DMS 273 treated with DMSO at 0.1 percent for 48 hours (cell line): ENCODE data around the gene RNF26.

Experiments used
- DNase-seq: peaks from one replicate; lab custom pipeline; 2025; lab: John Stamatoyannopoulos, UW

RNF26 gene

DNA sequence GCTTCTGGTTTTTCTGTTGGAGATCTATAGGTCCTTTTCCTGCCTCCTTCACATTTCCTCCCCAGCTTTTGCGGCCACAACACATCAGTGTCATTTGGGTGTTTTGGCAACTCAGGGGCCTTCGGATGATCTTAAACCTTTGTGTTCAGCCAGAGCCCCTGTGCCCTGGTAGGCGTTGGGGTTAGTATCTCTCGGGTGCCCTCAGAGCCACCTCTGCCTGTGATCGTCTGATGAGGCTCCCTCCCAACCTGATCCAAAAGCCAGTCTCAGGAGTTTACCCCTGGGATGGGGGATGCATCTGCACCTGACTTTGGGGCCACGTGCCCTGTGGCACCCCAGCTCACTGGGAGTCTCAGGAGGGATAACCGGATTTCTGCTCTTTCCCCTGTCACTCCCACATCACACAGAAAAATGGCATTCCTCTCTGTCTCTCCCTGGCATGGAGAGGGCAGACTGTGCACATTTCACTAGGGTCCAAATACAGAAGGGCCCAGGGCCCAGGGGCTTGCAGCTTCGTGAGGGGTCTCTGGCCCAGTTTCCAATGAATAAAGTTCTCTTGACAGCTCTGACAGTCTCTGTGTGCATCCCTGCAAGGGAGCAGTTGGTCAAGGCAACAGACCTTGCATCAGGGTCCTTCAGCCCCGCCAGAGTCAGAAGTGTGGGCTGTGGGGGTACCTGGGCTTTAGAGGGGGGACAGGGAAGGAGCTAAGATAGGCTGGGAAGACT lies 2.6 kb downstream of the RNF26 start:
- no peak for DNase-seq

DNA sequence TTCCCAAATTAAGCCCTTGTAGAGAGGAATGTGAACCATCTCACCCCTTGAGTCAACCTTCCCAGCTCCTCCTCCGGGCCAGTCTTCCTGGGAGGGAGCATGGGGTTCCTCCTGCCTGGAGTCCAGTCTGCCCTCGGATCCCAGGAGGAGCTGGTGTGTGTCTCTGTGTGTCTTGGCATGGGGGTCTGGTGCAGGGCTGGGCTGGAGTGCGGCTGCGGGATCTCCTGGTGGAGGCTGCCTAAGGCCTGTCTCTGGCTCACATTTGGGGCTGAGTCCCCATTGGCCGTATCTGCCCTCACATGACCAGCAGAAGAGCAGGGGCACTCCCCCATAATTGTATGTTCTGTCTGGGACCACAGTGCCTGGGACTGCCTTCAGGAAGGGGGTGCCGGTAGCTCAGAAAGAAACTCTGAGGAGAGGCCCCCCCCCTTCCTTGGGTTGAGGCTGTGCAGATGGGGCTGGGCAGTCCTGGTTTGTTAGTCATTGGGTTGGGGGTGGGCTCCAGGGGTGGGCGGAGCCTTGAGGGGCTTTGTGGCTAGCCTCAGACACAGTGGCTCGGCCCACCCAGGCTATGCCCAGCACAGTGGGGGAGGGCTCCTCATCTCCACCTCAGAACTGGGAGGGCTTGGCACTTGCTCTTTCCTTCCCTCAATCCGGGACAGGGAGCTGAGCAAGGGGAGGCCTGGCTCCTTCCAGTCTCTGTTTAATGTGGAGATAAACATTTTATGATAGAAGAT lies 3.4 kb downstream of the RNF26 start:
- DNase-seq, result no peak

DNA sequence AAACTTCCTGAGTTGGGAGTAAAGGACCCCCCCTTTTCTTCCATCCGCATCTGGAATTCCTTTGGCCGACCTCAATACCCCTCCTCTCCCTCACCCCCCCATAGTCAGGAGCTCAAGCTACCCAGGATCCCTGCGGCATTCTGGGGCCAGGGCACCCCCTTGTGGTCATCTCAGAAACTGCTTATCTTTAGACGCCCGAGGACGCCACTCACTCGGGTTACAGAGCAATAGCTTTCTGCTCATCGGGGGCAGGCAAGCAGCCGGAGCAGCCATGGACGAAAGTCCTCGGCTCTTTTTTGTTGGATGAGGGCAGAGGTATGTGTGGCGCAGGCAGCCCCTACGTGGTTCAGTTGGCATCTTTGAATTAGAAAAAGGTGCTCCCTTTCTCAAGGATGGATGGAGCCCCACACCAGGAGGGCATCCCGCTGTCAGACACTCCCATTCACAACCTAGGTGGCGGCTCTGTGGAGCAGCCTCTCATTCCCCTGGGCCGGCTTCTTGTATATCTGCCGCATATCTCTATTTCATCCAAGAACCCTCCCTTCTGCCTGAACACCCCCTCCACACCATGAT lies 4.1 kb downstream of the RNF26 start:
- DNase-seq, result peak; percentile 21

DNA sequence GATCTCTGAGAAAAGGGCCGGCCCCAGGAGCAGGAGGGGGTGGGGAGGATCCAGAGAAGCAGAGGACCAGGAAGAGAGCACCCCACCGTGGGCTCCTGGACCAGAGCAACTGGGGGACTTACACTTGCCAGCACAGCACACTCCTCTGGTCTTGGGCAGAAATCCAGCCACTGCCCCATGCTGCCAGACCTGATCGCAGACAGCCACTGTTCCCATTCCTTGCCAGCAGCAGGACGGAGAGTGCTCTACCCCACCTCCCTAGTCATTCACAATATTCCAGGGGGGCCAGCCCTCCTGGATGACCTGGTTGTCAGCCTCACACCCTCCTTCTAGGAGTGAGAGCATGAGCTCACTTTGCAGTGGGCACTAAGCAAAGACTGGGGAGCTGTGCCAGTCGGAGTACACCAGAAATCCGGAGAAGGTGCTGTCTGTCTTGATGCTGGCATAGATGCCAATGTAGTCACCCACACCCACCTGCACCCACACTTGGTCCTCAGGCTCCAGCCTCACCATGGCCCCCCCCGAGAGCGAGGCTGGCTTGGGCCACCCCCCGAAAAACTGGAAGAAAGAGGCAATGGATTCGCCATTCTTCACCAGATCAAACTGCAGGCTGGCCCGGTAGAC lies 4.8 kb downstream of the RNF26 start:
- no peak for DNase-seq

DNA sequence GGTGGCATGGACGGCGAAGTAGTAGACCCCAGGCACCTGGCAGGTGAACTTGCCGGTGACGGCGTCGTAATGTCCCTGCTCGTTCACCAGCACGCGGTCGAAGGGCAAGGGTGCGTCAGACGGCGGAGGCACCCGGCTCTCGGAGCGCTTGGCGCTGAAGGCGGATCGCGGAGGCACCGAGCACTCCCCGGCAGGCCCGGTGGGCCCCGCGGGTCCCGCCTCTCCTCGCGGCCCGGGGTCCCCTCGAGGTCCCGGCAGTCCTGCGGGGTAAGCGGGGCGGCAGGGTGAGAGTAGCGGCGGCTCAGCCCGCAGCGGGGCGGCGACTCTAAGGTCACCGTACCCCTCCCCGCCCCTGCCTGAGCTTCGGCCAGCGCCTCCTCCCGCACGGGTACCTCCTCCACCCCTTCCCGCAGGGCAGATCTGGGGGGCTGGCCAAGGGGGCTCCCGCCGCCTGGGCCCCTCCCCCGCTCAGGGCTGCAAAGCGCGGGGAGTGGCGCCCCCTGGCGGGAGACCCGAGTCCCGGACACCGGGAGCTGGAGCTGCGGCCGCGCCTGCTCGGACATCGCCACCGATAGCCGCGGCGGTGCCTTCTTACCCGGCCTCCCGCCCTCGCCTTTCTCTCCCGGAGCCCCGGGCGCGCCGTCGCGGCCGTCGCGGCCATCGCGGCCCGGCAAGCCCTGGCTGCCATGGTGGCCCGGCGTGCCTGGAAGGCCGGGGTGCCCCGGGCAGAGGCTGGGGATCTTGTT lies 5.4 kb downstream of the RNF26 start:
- no peak for DNase-seq

DNA sequence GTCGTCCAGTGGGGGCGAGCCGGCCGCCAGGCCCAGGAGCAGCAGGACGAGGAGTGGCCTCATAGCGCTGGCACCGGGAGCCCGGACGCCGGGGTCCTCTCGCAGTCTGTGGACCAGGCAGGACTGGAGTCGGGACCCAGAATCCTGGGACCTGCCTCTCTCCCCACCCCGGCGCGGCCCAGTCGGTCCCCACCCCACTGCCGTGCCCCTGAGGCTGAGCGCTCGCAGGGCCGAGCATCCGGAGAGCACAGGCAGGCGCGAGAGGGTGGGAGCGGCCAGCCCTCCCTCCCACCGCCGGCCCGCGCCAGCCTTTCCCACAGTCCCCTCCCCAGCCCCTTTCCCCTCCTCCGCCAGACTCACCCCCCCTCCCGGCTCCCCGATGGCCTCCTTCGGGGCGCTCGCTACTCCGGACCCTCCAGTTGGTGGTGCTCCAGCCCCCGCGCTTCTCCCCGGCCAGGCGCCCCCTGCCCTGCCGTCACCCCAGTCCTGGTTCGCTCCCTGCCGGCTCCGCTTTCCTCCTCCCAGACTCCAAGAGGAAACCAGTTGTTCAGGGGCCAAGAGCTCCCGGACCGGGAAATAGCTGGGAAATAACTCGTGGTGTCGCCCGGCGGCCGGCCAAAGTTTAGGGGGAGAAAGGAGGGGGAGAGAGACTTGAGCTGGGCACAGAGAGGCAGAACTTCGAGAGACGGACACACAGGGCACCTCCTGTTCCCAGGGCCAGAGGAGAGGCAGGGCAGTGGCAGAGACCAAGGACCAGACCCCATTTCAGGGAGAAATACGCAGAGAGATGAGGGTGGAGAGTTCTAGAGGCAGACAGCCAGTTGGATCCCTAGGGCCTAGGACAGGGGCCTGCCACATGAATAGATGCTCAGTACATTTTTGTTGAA lies 6.3 kb downstream of the RNF26 start, which contains the start of gene C1QTNF5:
Gene C1QTNF5, minus strand, starts transcription at position 549 of the 887 bp plus-strand sequence. Its CDS starts 486 bp downstream, at position 63.
- no peak for DNase-seq

DNA sequence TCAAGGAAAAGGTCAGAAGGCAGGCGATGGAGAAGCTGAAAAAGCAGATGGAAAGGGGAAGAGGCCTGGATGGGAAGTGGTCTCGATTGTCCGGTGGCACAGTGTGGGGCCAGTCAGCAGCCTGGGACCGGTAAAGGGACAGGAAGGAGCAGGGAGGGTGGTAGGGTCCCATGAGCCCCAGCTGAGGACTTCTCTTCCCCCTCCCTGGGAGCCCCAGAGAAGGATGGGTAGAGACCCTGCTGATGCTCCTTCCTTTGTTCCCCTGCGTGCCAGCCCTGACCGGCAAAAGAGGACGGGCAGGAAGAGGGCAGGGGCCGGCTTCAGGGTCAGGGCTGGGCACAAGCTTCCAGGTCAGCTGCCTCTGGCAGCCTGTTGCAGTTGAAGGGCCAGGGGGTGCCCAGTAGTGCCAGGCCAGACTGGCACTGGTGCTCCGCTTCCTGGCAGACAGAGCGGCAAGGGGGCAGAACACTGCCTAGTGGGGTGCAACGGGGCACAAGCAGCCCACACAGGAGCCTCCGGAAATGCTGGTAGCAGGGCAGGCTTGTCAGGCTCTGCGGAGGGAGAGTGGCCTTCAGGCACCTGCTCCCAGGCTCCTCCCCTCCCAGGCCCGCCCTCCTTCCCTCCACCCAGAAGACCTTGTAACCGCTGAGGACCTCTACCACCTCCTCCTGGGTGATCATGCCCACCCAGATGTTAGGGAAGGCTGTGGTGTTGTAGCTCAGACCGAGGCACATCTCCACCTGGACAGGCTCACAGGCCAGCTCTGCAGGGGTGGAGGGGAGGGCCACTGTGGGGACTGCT lies 7.1 kb downstream of the RNF26 start:
- DNase-seq, result no peak

DNA sequence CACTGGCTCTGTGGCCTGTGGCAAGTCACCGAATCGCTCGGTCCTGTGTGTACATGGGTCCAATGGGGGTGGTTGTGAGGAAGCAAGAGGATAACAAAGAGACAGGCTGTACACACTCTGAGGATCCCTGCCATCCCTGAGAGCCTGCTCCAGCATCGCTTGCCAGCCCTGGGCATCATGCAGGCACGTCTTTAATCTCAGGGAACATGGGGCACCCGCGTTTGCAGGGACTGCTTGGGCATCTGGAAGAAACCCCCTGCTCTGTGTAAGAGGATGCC lies 7.6 kb downstream of the RNF26 start:
- DNase-seq, result no peak

DNA sequence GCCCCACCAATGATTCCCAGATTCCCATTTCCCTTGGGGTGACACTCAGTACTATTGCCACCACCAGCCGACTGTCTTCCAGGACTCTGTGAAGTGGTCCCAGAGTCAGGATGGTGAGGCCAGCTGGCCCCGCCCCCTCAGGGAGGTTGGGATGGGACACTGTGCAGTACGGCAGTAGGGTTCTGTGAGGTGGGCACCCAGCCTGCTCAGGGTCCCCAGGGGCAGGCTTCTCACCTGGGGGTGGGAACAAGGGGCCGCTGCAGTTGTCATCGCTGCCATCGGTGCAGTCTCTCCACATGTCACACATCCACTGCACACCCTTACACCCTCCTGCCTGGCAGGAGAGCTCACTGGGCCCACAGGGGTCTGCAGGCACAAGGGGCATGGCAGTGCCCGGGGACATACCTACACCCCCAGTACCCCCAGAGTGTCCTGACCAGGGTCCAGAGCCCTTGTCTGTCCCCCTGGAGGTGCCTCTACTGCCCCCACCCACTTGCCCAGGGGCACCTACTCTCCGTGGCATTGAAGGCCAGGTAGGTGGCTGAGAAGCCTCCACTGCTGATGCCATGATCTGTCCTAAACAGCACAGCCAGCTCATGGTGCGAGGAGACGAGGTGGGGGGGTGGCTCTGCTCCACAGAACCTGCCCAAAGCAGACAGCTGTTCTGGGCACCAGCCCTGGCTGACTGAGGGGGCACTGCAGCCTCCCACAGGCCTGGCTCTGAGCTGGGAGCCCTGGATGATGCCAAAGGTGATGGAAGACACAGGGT lies 8.2 kb downstream of the RNF26 start:
- DNase-seq, result no peak

DNA sequence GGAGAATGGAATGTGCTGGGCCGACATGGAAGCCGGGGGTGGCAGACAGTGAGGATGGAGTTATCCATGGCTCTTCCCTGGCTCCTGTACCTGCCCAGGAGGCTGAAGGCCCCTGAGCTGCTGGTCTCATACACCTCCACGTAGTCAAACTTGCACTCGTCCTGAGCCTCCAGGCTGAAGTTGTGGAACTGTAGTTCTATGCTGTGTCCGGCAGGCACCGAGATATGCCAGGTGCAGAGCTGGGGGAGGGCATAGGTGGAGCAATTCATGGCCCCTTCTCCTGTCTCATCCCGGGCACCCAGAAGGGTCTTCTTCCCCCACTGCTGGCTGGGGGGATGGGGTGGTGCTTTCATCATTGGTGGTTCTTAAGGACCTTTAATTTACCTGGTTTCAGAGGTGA lies 9.4 kb downstream of the RNF26 start:
- DNase-seq, result no peak

DNA sequence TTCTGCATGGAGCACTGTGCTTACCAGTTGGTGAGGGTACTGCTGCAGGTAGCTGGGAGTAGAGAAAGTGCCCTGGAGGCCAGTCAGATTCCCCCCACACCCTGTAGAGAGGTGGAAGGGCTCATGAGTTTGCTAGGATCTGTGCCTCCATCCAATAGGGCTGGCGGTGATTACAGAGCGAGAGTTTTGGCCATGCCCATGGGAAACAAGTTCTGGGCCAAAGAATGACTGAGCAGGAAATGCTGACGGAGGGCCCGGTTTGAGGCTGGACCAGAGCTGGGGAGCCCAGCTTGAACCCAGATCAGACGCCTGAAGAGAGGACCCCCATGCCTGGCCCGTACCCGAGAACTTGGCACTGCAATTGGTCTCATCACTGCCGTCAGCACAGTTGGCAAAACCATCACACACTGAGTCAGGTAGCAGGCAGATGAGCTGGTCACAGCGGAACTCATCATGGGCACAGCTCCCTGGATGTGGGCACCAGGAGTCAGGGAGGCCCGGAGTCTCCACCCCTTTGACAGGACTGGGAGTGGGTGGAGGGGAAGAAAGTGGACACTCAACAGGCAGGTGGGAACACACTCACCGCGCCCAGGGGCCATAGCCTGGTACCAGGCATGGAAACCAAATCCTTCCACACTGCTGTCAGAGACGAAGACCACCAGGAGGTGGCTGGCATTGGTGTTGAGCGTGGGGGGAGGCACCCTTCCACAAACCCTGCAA lies 10.1 kb downstream of the RNF26 start:
- no peak for DNase-seq

DNA sequence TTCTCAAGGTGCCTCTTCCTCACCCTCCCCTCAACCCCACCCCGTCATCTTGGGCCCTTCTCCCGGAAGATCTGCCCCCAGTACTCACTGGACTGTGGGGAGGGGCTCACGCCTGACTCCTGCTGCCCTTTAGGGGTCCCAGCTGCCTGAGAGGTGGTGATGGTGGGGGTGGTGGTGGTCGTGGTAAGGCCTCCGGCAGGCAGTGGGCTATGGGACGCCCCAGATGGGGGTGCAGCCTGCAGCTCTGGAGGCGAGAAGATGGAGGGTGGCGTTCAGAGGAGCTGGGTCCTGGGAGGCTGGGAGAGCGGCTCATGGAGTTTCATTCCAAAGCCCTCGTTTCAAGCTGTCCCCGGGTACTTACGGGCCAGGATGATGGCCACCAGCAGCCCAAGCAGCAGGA lies 11.4 kb downstream of the RNF26 start:
- DNase-seq, result no peak

DNA sequence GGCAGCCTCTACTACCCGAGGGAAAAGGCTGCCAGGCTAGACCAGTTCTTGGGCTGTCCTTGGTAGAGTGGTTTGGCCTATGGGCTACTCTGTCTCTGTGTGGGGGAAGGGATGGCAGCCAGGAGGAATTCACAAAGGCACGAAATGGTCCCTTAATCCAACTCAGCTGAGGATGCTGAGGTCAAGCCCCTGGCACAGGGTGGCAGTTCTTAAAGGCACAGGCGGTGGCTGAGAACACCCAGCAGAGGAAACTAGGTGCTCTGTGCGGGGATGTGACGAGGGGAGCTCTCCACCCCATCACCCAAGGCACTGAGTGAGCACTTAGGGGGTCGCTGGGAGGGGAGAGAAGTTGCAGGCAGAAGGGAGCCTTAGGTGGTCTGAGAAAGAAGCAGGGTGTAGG lies 12.3 kb downstream of the RNF26 start, which contains the start of gene MFRP:
Gene MFRP, minus strand, starts transcription at position 101 of the 400 bp plus-strand sequence. CDS start 192 bp downstream, outside the sequence.
- DNase-seq, result no peak

DNA sequence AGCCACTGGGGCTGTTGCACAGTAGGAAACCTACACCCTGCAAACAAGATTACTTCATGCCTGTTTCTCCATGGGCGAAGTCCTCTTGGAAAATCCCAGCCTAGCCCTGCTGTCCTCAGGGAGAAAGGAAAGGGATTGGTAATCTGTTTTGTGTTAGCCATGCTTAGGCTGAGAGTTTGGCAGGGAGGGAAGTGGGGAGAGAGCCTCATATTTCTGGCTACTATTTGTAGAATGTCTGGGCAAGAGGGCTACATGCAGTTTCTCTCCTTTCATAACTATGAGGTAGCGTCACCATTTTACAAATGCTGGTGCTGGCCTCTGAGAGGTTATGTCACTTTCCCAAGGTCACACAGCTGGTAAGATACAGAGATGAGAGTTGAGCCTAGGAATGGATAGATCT lies 12.9 kb downstream of the RNF26 start:
- DNase-seq, result no peak

DNA sequence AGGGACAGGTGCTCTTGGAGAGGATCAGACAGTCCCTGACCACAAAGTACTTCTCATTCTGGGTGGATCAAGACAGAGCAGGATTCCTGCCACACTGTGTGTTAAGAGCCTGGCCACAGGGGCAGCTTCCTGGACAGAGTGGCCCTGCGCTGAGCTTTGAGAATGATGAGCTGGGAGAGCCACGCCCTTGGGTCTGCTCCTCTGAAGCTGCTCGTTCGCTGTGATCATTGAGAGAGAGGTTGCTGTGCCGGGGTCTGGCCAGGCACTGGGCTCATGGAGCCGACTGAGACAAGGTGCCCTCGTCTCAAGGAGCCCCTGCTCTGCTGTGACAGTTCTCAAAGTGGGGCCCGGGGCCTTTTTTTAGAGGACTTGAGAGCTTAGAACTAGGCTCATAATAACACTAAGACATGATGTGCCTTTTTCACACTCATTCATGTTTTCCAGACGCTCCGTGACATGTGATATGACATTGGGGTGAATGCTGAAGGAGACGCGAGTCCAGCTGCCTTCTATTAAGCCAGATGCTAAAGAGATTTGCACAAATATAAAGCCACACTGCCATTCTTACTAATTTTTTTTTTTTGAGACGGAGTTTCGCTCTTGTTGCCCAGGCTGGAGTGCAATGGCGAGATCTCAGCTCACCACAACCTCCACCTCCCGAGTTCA lies 13.7 kb downstream of the RNF26 start:
- DNase-seq, result no peak

DNA sequence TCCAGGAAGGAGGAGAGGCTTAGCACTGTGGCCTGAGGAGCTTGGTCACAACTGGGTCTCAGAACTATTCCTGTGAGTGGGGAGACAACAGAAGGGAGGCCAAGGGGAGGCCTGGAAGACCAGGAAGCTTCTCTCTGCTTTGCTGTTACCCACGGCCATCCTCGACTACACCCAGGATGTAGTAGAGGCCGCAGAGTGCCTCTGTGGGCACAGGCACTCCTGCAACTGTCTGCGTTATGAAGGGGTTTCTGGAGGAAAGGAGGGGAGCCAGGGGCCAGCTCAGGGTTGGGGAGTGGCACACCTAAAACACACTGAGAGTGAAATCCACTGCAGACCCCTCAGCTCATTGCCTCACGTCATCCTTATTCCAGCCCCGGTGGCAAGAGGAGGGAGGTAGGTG lies 16.0 kb downstream of the RNF26 start:
- no peak for DNase-seq

DNA sequence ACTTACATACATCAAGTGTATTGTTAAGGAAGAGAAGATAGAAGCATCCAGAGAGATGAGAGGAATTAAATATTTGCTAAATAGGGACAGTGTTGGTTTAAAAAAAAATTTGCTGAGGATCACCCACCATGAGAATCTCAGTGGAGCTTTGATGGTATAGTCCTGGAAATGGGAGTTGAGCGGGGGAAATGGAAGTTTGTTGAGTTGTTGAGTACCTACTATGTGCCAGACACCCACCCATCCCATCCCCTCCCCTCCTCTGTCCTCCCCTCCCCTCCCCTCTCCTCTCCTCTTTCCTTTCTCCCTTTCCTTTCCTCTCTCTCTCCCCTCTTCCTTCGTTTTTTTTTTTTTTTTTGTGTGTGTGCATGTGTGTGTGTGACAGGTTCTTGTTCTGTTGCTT lies 16.9 kb downstream of the RNF26 start:
- no peak for DNase-seq

DNA sequence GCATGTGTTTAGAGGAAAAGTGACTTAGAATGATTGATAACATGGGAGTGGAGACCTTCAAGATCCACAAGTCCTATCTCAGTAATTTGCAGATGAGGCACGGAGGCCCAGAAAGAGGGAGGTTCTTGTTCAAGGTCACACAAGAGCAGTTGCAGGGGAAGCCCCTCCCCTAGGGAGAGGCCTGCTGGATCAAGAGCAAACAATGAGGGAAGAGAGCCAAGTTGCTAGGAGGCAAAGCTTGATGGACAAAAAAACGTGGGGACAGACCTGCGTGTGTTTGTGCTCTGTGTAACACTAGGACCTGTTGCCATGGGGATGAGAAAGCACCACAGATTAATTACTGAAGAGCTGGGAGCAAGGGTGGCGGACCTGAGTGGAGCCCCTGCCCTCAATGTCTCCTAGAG lies 18.5 kb downstream of the RNF26 start:
- no peak for DNase-seq
